Keratinocyte (primary cell): ENCODE measurements around the gene SPPL2B. TPM values are rescaled to one million over a fixed set of nuclear protein-coding genes. Genes with fewer than 3 reads are reported as not detected.

ENCODE experiments used
- DNase-seq: peaks from one replicate; pipeline ENCODE4 v3.0.0-alpha.2; 2011; ENCODE audit warnings: low read depth, missing footprints, low spot score
- FAIRE-seq: peaks from 2 replicates; lab custom pipeline; 2011; peaks lifted over from hg19 to GRCh38; lab: Jason Lieb, UNC
- H2AFZ ChIP-seq: 2 replicates; pipeline ENCODE4 v1.6.0; 2012; ENCODE audit warnings: low read length, control low read depth, inconsistent platforms; ENCODE audit not compliant: control insufficient read depth
- H3K27ac ChIP-seq: 2 replicates; pipeline ENCODE4 v1.5.1; 2011; ENCODE audit warnings: low read length; ENCODE audit not compliant: control insufficient read depth, insufficient read depth
- H3K27me3 ChIP-seq: 3 replicates; pipeline ENCODE4 v1.6.0; 2011; ENCODE audit warnings: low read length; ENCODE audit not compliant: control insufficient read depth, insufficient read depth; ENCODE audit errors: extremely low read depth
- H3K36me3 ChIP-seq, 2 experiments: 2 replicates in 1 of 2; 3 replicates in 1 of 2; pipeline ENCODE4 v1.5.1; 2011; ENCODE audit warnings: low read length in 2 of 2, mild to moderate bottlenecking in 1 of 2; ENCODE audit not compliant: control insufficient read depth in 2 of 2, insufficient read depth in 2 of 2; ENCODE audit errors: extremely low read depth in 1 of 2
- H3K4me1 ChIP-seq: 3 replicates; pipeline ENCODE4 v1.5.1; 2011; ENCODE audit warnings: low read length; ENCODE audit not compliant: control insufficient read depth, insufficient read depth; ENCODE audit errors: extremely low read depth
- H3K4me2 ChIP-seq: 3 replicates; pipeline ENCODE4 v1.6.0; 2011; ENCODE audit warnings: low read depth, low read length; ENCODE audit not compliant: control insufficient read depth, insufficient read depth; ENCODE audit errors: extremely low read depth
- H3K4me3 ChIP-seq, 3 experiments: fragments of 200-600 bp in 1 of 3; sonication (generic) in 1 of 3; 2 replicates in 2 of 3; 3 replicates in 1 of 3; pipeline ENCODE4 v1.5.1; 2011 to 2016; ENCODE audit warnings: low read length in 3 of 3, mild to moderate bottlenecking in 3 of 3, control low read depth in 2 of 3, inconsistent platforms in 1 of 3, low read depth in 1 of 3, mixed read lengths in 1 of 3, mixed run types in 1 of 3, moderate library complexity in 1 of 3; ENCODE audit not compliant: control insufficient read depth in 2 of 3, insufficient read depth in 2 of 3; ENCODE audit errors: extremely low read depth in 1 of 3
- H3K79me2 ChIP-seq: 2 replicates; pipeline ENCODE4 v1.6.0; 2012; ENCODE audit warnings: low read length; ENCODE audit not compliant: control insufficient read depth, insufficient read depth
- H3K9ac ChIP-seq: 3 replicates; pipeline ENCODE4 v1.6.0; 2011; ENCODE audit warnings: low read length; ENCODE audit not compliant: control insufficient read depth, insufficient read depth; ENCODE audit errors: extremely low read depth
- H3K9me1 ChIP-seq: 3 replicates; pipeline ENCODE4 v1.6.0; 2011; ENCODE audit warnings: low read length; ENCODE audit not compliant: control insufficient read depth, insufficient read depth; ENCODE audit errors: extremely low read depth
- H3K9me3 ChIP-seq: 2 replicates; pipeline ENCODE4 v1.5.1; 2012; ENCODE audit warnings: low read depth, low read length; ENCODE audit not compliant: control insufficient read depth
- H4K20me1 ChIP-seq: 3 replicates; pipeline ENCODE4 v1.6.0; 2011; ENCODE audit warnings: low read length; ENCODE audit not compliant: control insufficient read depth, insufficient read depth; ENCODE audit errors: extremely low read depth
- CTCF ChIP-seq, 3 experiments: IDR thresholded peaks in 1 of 3; conservative IDR thresholded peaks in 1 of 3; optimal IDR thresholded peaks in 1 of 3; 2 replicates in 2 of 3; 3 replicates in 1 of 3; pipeline versions ENCODE3 to v1.5.1; 2011; ENCODE audit warnings: low read length in 3 of 3, mild to moderate bottlenecking in 3 of 3, moderate library complexity in 2 of 3, control low read depth in 1 of 3, inconsistent platforms in 1 of 3; ENCODE audit not compliant: insufficient read depth in 2 of 3; ENCODE audit errors: extremely low read depth in 1 of 3
- EZH2 ChIP-seq: IDR thresholded peaks from one replicate; pipeline ENCODE4 v1.6.1; 2012; ENCODE audit warnings: inconsistent platforms, mild to moderate bottlenecking, low read length, moderate library complexity
- dilution Hi-C: fragments of 300-500 bp; cut with MboI; formaldehyde crosslinking; loops from one replicate; pipeline ENCODE4 v1.7.0; 2020; ENCODE audit warnings: low sequenced_read_pairs; ENCODE audit not compliant: extremely low pct_ligation_motif_present
- polyA plus RNA-seq, 5 experiments: library from polyadenylated mRNA; depleted of rRNA in 3 of 5; stranded (reverse) in 3 of 5; stranded (forward) in 1 of 5; unstranded in 1 of 5; fragments of >200 nt; gene quantifications; 1 replicate in 1 of 5; 2 replicates in 3 of 5; 3 replicates in 1 of 5; pipeline versions ENCODE4 v1.2.1 to v1.2.3, GENCODE V29; 2011 to 2012; ENCODE audit warnings: missing spikeins in 2 of 5, low read depth in 1 of 5, low replicate concordance in 1 of 5

The SPPL2B gene
- polyA plus RNA-seq, 1 donor (not counting 4 experiments of a cell fraction or from before 2014, with no cell fraction given): 9.3 TPM

DNA sequence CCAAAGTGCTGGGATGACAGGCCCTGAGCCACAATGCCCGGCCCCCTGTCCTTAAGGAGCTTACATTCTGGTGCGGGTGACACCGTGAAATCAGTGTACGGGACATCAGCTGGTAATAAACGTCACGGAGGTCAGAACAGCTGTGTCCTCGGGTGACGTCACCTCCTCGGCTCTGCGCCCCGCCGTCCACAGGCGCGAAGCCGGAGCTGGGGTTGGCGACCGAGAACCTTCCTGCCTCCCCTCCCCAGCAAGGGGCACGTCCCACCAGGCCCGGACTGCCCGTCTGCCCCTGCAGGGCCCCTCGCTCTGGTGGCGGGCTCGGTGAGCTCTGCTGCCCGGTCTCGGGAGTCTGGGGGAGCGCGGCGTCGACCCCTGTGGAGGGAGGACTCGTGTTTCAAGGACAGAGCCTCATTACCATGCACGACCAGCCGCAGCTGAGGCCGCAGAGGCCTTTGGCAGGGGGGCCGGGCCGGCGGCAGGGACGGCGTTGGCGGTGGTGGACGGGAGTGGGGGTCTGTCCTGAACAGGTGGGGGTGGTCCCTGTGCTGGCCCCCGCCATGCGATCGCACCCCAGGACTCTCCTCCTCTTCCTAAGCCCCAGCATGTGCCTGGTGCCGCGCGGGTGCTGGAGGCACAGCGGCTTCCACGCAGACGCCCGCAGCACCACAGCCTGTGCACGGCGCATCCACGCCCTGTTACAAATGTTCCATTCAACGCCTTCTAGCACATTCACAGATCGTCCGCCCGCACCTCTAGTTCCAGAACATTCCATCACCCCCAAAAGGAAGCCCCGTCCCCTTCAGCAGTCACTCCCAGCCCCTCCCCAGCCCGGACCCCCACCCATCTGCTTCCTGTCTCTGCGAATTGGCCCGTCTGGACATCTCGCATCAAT lies 25.9 kb upstream of the SPPL2B start:
- Histone ChIP-seq H3K27me3 (peaks cover 51% of the 10 kb centered on the region), H3K9me1 (no peaks in the 10 kb centered on the region), H3K79me2 (no peaks in the 10 kb centered on the region), H3K9ac (no peak overlapping the region), H3K4me2 (no peak overlapping the region), H3K9me3 (no peaks in the 10 kb centered on the region), H3K27ac (no peak overlapping the region), H4K20me1 (no peaks in the 10 kb centered on the region), H3K36me3 (no peaks in the 10 kb centered on the region), H3K4me1 (no peaks in the 10 kb centered on the region), H3K4me3 (no peak overlapping the region), H2AFZ (no peak overlapping the region)
- TF ChIP-seq CTCF (optimal IDR thresholded peaks at IDR 0.05 in 1 of 3, IDR thresholded peaks at IDR 0.05 in 1 of 3, conservative IDR thresholded peaks at IDR 0.05 in 1 of 3; ENCODE audit: extremely low read depth in 1 of 3, insufficient read depth in 2 of 3, low read length in 3 of 3) (no peak), EZH2 (peak; percentile 79)
- DNase-seq: no peak
- no peak for FAIRE-seq
- dilution Hi-C loops: no loop called here

DNA sequence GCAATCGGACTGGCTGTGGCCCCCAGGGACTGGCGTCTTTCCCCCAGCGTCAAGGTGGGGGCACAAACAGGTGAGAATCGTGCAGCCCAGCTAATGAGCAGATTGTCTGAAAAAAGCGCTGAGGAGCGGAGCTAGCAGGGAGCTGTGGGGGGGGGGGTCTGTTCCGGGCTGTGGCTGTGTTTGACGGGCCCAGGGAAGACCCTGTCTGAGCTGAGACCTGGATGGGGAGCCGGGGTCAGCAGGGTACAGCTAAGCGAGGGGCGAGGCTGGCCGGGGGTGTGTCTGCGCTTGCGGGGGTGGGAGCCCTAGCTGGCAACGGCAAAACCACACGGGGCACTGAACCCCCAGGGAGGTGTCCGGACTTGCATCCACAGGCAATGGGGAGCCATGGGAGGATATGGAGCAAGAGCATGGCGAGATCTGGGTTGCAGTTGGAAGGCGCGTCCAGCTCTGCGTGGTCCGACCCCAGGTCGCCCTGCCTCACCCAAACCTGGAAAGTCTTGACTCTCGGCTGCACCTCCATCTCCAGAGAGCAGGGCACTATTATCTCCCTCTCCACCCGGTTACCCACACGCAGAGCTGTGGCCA lies 25.2 kb upstream of the SPPL2B start:
- H3K27me3 ChIP-seq: peaks cover 56% of the 10 kb centered on the region
- TF ChIP-seq CTCF (optimal IDR thresholded peaks at IDR 0.05 in 1 of 3, IDR thresholded peaks at IDR 0.05 in 1 of 3, conservative IDR thresholded peaks at IDR 0.05 in 1 of 3; ENCODE audit: extremely low read depth in 1 of 3, insufficient read depth in 2 of 3, low read length in 3 of 3) (no peak), EZH2 (no peak)
- no peaks in the 10 kb centered on the region for H3K79me2 ChIP-seq
- H2AFZ ChIP-seq: no peak overlapping the region
- H3K9me3 ChIP-seq: no peaks in the 10 kb centered on the region
- no peak overlapping the region for H3K27ac ChIP-seq
- DNase-seq (no peak), FAIRE-seq (no peak)
- H3K4me3 ChIP-seq: no peak overlapping the region
- H3K36me3 ChIP-seq: no peaks in the 10 kb centered on the region
- no peak overlapping the region for H3K4me2 ChIP-seq
- no peak overlapping the region for H3K9ac ChIP-seq
- H3K4me1 ChIP-seq: no peaks in the 10 kb centered on the region
- no peaks in the 10 kb centered on the region for H4K20me1 ChIP-seq
- dilution Hi-C loops: no loop called here
- H3K9me1 ChIP-seq: no peaks in the 10 kb centered on the region
